ENCODE data around the gene GNA12. TPM values are rescaled to one million over a fixed set of nuclear protein-coding genes. Genes with fewer than 3 reads are reported as not detected.

The GNA12 gene
- total RNA-seq, 4 donors from 2014 or later: 22.5 to 63.2 (median 35.1) TPM

DNA sequence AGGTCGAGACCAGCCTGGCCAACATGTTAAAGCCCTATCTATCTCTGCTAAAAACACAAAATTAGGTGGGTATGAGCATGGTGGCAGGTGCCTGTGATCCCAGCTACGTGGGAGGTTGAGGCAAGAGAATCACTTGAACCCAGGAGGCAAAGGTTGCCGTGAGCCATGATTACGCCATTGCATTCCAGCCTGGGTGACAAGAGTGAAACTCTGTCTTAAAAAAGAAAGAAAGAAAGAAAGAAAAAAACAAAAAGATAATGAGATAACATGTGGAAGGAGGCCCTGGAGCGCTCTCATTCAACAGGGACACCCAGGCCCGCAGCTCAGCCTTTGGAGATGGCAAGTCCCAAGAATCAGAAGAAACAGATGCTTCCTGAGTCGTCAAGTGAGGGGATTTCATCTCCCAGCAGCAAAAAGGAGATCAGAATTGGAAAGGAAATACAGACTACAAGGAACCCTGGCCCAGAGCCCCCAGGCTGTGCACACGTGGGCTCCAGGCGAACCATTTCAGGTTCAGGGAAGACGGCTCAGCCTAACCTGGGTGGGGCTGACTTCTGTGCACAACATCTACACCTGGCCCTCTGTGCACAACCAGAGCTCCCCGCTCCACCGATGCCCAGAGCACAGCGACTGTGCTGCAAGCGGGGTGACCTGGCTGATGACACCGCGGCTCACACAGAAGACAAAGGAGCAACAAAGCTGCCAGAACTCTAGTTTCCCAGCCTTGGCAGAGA, 33.3 kb downstream of the GNA12 start:
- Histone ChIP-seq H3K36me3 (no peaks in the 10 kb centered on the region), H3K27ac (peak overlapping the region in 2 of 4 donors; percentile 46 to 49), H3K4me3 (no peak overlapping the region), H3K4me1 (peaks cover 0 to 35% (median 8%) of the 10 kb centered on the region in 3 donors), H3K9me3 (no peaks in the 10 kb centered on the region), H3K27me3 (no peaks in the 10 kb centered on the region)
- ATAC-seq: no peak
- 61 to 77% methylated on average over 4 to 6 of the region's 16 CpGs for WGBS, 2 donors (ENCODE audit: low coverage in 1 of 2)
- no peak for TF ChIP-seq POLR2AphosphoS5 (IDR thresholded peaks at IDR 0.05)
- TF ChIP-seq POLR2A (IDR thresholded peaks at IDR 0.05): no peak
- TF ChIP-seq, protein P1, sequence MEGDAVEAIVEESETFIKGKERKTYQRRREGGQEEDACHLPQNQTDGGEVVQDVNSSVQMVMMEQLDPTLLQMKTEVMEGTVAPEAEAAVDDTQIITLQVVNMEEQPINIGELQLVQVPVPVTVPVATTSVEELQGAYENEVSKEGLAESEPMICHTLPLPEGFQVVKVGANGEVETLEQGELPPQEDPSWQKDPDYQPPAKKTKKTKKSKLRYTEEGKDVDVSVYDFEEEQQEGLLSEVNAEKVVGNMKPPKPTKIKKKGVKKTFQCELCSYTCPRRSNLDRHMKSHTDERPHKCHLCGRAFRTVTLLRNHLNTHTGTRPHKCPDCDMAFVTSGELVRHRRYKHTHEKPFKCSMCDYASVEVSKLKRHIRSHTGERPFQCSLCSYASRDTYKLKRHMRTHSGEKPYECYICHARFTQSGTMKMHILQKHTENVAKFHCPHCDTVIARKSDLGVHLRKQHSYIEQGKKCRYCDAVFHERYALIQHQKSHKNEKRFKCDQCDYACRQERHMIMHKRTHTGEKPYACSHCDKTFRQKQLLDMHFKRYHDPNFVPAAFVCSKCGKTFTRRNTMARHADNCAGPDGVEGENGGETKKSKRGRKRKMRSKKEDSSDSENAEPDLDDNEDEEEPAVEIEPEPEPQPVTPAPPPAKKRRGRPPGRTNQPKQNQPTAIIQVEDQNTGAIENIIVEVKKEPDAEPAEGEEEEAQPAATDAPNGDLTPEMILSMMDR (IDR thresholded peaks at IDR 0.05): no peak
- TF ChIP-seq EP300 (IDR thresholded peaks at IDR 0.05): no peak

DNA sequence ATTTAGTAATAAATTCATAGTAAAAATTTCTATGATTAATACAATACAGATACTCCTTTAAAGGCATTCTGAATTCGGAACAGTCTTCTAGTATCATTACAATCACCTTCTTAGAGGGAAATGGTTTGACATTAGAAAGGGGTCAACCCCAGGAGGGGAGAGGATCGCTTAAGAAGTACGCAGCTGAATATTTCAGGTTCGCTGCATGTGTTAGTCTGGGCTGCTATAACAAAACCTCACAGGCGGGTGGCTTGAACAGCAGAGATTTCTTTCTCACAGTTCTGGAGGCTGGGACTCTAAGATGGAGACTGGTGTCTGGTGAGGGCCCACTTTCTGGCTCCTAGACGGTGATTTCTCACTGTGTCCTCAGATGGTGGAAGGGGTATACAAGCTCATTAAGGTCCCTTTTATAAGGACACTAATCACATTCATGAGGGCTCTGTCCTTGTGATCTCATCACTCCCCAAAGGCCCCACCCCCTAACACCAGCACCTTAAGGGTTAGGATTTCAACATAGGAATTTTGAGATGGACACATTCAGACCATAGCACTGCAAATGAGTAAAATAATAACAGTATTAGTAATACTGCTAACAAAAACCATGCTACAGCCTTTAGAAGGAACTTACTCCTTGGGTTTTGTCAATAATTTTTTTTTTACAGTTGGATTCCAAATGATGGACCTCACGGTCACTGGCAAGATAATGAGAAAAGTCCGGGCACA, 34.0 kb downstream of the GNA12 start:
- Histone ChIP-seq H3K27me3 (no peaks in the 10 kb centered on the region), H3K9me3 (no peaks in the 10 kb centered on the region), H3K27ac (no peak overlapping the region), H3K36me3 (no peaks in the 10 kb centered on the region), H3K4me1 (peaks cover 0 to 33% (median 8%) of the 10 kb centered on the region in 3 donors), H3K4me3 (no peak overlapping the region)
- ATAC-seq: no peak
- TF ChIP-seq, protein P1 (IDR thresholded peaks at IDR 0.05): no peak
- no peak for TF ChIP-seq POLR2AphosphoS5 (IDR thresholded peaks at IDR 0.05)
- WGBS, 2 donors (ENCODE audit: low coverage in 1 of 2): 98% methylated on average over 5 to 8 of the region's 8 CpGs

DNA sequence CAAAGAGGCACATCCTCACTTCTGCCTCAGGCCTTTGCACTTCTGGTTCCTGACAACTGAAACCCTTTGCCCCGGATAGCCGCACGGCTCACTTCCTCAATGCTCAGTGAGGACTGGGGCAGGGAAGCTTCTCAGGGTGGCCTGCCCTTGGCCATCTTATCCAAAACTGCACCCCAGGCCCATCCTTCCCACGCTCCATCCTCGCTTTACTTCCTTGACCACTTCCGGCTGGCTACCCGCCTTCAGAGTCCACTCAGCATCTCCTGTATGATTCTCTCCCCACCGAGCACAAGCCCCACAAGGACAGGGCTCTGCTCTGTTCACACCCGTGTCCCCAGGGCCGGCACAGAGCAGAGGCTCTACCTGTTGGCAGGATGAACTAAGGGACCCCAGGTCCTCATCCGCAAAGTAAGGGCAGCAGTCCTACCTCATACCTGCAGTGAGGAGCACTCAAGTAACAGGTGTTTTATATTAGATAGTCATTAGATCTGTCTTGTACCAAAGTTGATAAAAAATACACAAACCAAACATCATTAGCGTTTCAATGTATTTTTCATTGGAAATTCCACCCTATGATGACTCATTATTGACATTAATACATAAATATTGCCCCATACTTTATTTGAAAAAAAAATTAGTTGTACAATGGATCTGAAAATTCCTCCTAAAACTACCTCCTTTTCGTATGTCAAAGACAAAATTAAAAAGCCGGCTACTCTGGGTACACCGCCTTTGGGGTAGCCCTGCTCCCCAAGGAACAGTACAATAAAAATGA, 35.0 kb downstream of the GNA12 start:
- 87 to 94% methylated on average over 4 to 14 of the region's 15 CpGs for WGBS, 2 donors (ENCODE audit: low coverage in 1 of 2)
- TF ChIP-seq, protein P1 (IDR thresholded peaks at IDR 0.05): no peak
- no peak for TF ChIP-seq EP300 (IDR thresholded peaks at IDR 0.05)
- no peak for TF ChIP-seq POLR2AphosphoS5 (IDR thresholded peaks at IDR 0.05)
- TF ChIP-seq POLR2A (IDR thresholded peaks at IDR 0.05): no peak
- no peak for ATAC-seq
- Histone ChIP-seq H3K4me1 (peaks cover 0 to 29% (median 8%) of the 10 kb centered on the region in 3 donors), H3K27ac (no peak overlapping the region), H3K36me3 (no peaks in the 10 kb centered on the region), H3K27me3 (no peaks in the 10 kb centered on the region), H3K4me3 (no peak overlapping the region), H3K9me3 (no peaks in the 10 kb centered on the region)

DNA sequence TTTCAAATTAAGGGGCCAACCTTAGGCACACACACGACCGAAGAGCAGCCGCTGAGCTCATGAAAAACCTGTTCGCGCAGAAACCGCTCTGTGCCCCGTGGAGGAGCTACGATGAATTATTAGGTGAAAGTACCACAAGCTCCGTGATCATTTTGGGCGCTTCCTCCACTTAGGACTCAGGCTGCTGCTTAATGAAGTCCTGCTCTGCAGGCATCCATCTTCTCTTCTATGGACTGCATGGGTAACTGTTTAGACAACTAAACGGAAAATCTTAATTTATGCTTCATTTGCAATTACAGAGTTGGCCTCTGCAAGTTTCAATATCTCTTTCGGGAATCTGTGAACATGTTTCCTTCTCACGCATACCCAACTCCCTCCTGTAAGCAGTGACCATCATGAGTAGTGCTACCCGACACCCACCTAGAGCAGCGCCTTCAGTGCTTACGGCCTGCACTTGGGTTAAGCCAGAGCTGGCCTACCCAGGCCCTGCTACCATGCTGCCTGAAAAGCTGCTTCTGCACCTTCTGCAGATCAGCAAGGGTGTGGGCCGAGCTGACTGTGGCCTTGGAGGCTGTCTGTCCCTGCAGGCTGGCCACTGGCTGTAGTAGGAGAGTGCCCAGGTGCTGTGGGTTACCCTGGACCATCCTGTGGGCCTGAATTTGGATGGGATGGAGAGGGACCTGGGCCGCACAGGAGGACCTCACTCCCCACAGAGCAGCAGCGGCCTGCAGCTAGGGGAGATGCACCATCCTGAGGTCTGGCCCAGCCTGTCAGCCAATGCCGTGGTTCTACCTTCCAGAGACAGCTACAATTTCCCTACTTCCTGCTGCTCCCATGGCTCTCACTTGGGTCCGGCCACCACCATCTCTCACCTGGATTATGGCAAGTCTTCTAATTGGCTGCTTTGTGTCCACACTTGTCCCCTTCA, 36.0 kb downstream of the GNA12 start:
- WGBS, 2 donors (ENCODE audit: low coverage in 1 of 2): 91 to 94% methylated on average over 15 of the region's 21 CpGs
- TF ChIP-seq, protein P1 (IDR thresholded peaks at IDR 0.05): no peak
- TF ChIP-seq POLR2A (IDR thresholded peaks at IDR 0.05): no peak
- TF ChIP-seq POLR2AphosphoS5 (IDR thresholded peaks at IDR 0.05): no peak
- TF ChIP-seq EP300 (IDR thresholded peaks at IDR 0.05): no peak
- Histone ChIP-seq H3K27me3 (no peaks in the 10 kb centered on the region), H3K4me3 (no peak overlapping the region), H3K4me1 (peaks cover 0 to 36% (median 8%) of the 10 kb centered on the region in 3 donors), H3K36me3 (no peaks in the 10 kb centered on the region), H3K27ac (no peak overlapping the region), H3K9me3 (no peaks in the 10 kb centered on the region)
- no peak for ATAC-seq

Measured in gastroesophageal sphincter (tissue), 4 donors.